Retinal pigment epithelial cell (primary cell): Measurements from ENCODE around the gene MEIOB.
"Not testable (repeated sequence)": the region's sequence is repeated elsewhere in the genome, so short reads cannot be mapped to it uniquely, and the experiment has no call there.

Experiments used
- DNase-seq: peaks from one replicate; pipeline ENCODE4 v3.0.0-alpha.2; 2010; ENCODE audit warnings: low read depth
- H3K4me3 ChIP-seq: 2 replicates; pipeline ENCODE4 v1.5.1; 2011; ENCODE audit warnings: mild to moderate bottlenecking, low read length, control low read depth, moderate library complexity
- TF ChIP-seq, protein P1 (sequence below): conservative IDR thresholded peaks from 2 replicates; pipeline ENCODE4 v1.5.1; 2011; ENCODE audit warnings: low read depth, low read length, control low read depth, inconsistent platforms

The MEIOB gene

DNA sequence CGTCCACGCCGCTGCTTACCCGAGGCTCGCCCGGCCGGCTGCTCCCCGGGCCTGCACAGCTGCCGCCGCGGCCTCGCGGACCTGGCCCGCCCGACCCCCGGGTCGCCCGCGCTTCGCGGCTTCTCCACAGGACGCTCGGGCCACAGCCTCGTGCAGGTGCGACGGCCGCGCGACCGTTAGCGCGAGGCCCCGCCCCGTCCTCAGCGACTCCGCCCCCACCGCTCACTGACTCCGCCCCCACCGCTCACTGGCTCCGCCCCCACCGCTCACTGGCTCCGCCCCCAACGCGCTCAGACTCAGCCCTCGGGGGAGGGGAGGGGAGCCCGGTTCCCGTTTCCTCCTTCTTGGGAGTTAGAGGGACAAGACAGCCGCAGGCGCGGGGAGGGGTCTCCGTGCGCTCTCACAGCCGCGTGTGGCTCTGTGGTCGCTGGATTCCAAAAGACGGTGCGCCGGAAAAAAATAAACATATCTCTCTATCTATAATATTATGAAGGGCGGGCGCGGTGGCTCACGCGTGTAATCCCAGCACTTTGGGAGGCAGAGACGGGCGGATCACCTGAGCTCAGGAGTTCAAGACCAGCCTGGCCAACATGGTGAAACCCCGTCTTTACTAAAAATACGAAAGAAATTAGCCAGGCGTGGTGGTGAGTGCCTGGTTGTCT lies at the start of gene MEIOB:
MEIOB (minus strand) TSS at position 191 of the 662 bp plus-strand sequence. CDS start 3,989 bp downstream, outside the sequence.
- H3K4me3 ChIP-seq: peak within 1 kb of the TSS; percentile 8
- no peak for DNase-seq
- TF ChIP-seq, protein P1, sequence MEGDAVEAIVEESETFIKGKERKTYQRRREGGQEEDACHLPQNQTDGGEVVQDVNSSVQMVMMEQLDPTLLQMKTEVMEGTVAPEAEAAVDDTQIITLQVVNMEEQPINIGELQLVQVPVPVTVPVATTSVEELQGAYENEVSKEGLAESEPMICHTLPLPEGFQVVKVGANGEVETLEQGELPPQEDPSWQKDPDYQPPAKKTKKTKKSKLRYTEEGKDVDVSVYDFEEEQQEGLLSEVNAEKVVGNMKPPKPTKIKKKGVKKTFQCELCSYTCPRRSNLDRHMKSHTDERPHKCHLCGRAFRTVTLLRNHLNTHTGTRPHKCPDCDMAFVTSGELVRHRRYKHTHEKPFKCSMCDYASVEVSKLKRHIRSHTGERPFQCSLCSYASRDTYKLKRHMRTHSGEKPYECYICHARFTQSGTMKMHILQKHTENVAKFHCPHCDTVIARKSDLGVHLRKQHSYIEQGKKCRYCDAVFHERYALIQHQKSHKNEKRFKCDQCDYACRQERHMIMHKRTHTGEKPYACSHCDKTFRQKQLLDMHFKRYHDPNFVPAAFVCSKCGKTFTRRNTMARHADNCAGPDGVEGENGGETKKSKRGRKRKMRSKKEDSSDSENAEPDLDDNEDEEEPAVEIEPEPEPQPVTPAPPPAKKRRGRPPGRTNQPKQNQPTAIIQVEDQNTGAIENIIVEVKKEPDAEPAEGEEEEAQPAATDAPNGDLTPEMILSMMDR: no peak

- H3K4me3 ChIP-seq: no peak overlapping the region
- no peak for DNase-seq
- TF ChIP-seq, protein P1: no peak
These were observed 48.8 kb upstream of the MEIOB start for GRCh38 chr16:1920727-1921171.

GRCh38 chr16:1920122-1920521 lies 48.2 kb upstream of the MEIOB start:
- not testable (repeated sequence) for H3K4me3 ChIP-seq, DNase-seq

- no peak for DNase-seq
- no peak overlapping the region for H3K4me3 ChIP-seq
- TF ChIP-seq, protein P1: no peak
These were observed 47.5 kb upstream of the MEIOB start for GRCh38 chr16:1919327-1919998.

DNA sequence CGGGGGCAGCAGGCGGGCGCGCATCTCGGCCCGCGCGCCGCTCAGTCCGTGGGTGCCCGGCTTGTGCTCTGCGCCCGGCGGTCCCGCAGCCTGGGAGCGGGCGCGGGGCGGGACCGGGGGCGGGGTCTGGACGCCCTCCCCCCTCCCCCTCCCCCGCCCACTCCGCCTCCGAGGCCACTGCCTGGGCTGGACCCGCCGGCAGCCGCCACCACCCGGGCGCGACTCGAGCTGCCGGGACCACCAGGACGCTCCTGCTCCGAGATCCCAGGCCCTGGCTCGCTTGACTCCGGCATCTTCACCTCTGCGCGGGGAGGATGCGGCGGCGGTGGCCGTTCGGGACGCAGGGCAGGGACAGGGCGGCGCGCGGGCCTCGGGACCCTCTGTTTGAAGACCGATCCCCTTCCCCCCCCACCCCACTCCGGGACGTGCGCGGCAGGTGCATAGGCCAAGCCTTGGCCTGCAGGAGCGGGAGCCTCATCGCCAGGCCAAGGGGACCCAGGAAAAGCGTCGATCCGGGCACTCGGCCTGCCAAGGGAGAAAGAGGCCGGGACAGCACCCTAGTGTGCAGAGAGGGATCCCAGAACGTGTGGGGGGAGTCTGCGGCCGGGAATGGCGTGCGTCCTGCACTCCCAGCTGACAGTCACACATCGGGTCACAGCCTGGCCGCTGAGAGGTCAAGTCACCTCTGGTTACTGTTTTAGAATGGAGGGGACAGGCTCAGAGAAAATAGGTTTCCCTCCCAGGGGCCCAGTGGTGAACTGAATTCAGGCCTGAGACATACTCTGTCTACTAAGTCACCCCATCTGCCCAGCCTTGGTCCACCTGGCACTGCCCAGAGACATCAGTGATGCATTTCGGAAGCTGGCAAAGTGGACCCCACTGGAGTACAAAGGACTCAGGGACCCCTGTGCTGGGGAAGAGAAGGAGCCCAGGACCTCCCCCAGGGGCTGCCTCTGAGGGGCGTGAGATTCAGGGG lies 46.7 kb upstream of the MEIOB start, which contains the start of gene HS3ST6:
HS3ST6 (minus strand) TSS at position 65 of the 976 bp plus-strand sequence. CDS start 92 bp downstream, outside the sequence.
- TF ChIP-seq, protein P1: no peak
- DNase-seq: no peak
- no peak within 1 kb of the TSS for H3K4me3 ChIP-seq

DNA sequence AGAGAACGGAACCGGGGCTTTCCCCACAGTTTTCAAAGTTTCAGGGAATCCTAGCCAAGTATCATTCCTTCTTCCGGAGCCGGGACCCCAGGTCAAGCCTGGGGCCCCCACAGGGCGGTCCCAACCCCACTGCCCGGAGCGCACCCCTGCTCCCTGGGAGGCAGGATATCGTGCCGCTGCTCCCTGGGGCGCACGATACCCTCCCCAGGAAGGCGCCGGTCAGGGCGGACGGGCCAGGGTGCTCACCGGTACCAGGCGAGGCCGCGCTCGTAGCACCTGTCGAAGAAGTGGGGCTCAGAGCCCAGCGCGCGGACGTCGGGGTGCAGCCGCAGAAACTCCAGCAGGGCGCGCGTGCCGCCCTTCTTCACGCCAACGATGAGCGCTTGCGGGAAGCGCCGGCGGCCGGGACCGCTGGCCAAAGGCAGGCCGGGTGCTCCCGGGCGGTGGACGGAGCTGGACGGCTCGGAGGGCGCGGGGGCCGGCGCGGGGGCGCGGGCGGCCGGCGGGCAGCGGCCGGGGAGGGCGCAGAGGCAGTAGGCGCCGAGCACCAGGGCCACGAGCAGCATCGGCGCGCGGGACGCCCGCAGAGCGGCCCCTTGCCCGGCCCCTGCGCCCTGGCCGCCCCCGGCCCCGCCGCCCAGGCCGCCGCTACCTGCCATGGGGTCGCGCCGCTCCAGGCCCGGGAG lies 45.8 kb upstream of the MEIOB start:
- no peak for DNase-seq
- H3K4me3 ChIP-seq: no peak overlapping the region
- TF ChIP-seq, protein P1: no peak
